Panc1 (cell line): Measurements from ENCODE around the gene RAP1GAP2.

Source experiments
- CTCF ChIP-seq: fragments of 450-650 bp; IDR thresholded peaks from 2 replicates; pipeline ENCODE4 v1.5.1; 2017; ENCODE audit warnings: mild to moderate bottlenecking
- POLR2AphosphoS5 ChIP-seq: IDR thresholded peaks from 2 replicates; pipeline ENCODE4 v1.6.1; 2012; ENCODE audit warnings: mild to moderate bottlenecking, low read depth, low read length, moderate library complexity
- REST ChIP-seq, 2 experiments: IDR thresholded peaks; 2 replicates each; pipeline ENCODE4 v1.6.1; 2011 to 2012; ENCODE audit warnings: low read depth in 2 of 2, control low read depth in 1 of 2, low read length in 1 of 2, mild to moderate bottlenecking in 1 of 2, moderate library complexity in 1 of 2; ENCODE audit not compliant: insufficient read depth in 1 of 2
- SIN3A ChIP-seq: IDR thresholded peaks from 2 replicates; pipeline ENCODE4 v1.6.1; 2012; ENCODE audit warnings: low read depth, mild to moderate bottlenecking, low read length, moderate library complexity, borderline replicate concordance; ENCODE audit not compliant: insufficient read depth

- TF ChIP-seq CTCF (no peak), REST (IDR thresholded peaks at IDR 0.05; ENCODE audit: insufficient read depth in 1 of 2, low read depth in 2 of 2, low read length in 1 of 2) (no peak), SIN3A (no peak), POLR2AphosphoS5 (no peak)
These were observed 140.6 kb downstream of the RAP1GAP2 start for GRCh38 chr17:2936771-2937321.
